ENCODE results near the gene RAB3IL1. TPM values are rescaled to one million over a fixed set of nuclear protein-coding genes. Genes with fewer than 3 reads are reported as not detected.

RAB3IL1 gene
- total and polyA plus RNA-seq, 7 experiments from 2014 or later, result 0.49 to 1.9 TPM; not detected in 5

Small RNAs within 50 kb of the gene (microRNA-seq; reads per million reads assigned to microRNA genes)
- gene MIR6746 (ENCODE audit: borderline microRNAs expressed), result not detected

Other genes with a start within 250 kb of the RAB3IL1 start
- gene DAGLA, start 237.2 kb downstream of the RAB3IL1 start, total RNA-seq, result 1 to 10 TPM in 1 of 5 experiments, under 1 TPM in 4; 0.15 to 2.1 (median 0.35) TPM
- gene DAGLA, start 237.2 kb downstream of the RAB3IL1 start, polyA plus RNA-seq, result under 1 TPM; 0.24 to 0.26 TPM
- gene MYRF, start 164.9 kb downstream of the RAB3IL1 start, total RNA-seq, result 1 to 10 TPM in 1 of 5 experiments, under 1 TPM in 4; 0.19 to 1.5 (median 0.29) TPM
- gene MYRF, start 164.9 kb downstream of the RAB3IL1 start, polyA plus RNA-seq, result under 1 TPM in 1 of 2 donors, not detected in 1; 0.44 TPM
- 100 to 1,000 TPM in 1 of 5 experiments, 10 to 100 TPM in 4; 58.4 to 182 (median 83.3) TPM for gene TMEM258, start 125.0 kb downstream of the RAB3IL1 start, total RNA-seq
- 100 to 1,000 TPM; 149 to 229 TPM for gene TMEM258, start 125.0 kb downstream of the RAB3IL1 start, polyA plus RNA-seq
- 100 to 1,000 TPM in 1 of 5 experiments, 10 to 100 TPM in 1, 1 to 10 TPM in 3; 7.6 to 101 (median 7.9) TPM for gene FEN1, start 124.7 kb downstream of the RAB3IL1 start, total RNA-seq
- 10 to 100 TPM; 10.3 to 17.7 TPM for gene FEN1, start 124.7 kb downstream of the RAB3IL1 start, polyA plus RNA-seq
- 10 to 100 TPM in 2 of 5 experiments, 1 to 10 TPM in 1, under 1 TPM in 2; 0.62 to 52.1 (median 2.3) TPM for gene FADS1, start 100.6 kb downstream of the RAB3IL1 start, total RNA-seq
- gene FADS1, start 100.6 kb downstream of the RAB3IL1 start, polyA plus RNA-seq, result 1 to 10 TPM in 1 of 2 donors, not detected in 1; 2.9 TPM
- gene FADS2, start 89.3 kb downstream of the RAB3IL1 start, total RNA-seq, result 100 to 1,000 TPM in 1 of 5 experiments, 10 to 100 TPM in 1, 1 to 10 TPM in 1, under 1 TPM in 2; 0.19 to 192 (median 2.1) TPM
- gene FADS2, start 89.3 kb downstream of the RAB3IL1 start, polyA plus RNA-seq, result 10 to 100 TPM in 1 of 2 donors, under 1 TPM in 1; 0.32 to 14.2 TPM
- 1 to 10 TPM; 1.4 to 8.6 (median 6.2) TPM for gene FADS3, start 26.0 kb downstream of the RAB3IL1 start, total RNA-seq
- gene FADS3, start 26.0 kb downstream of the RAB3IL1 start, polyA plus RNA-seq, result 1 to 10 TPM in 1 of 2 donors, under 1 TPM in 1; 0.31 to 1.3 TPM
- 1 to 10 TPM in 2 of 5 experiments, under 1 TPM in 2, not detected in 1; 0.49 to 7.1 (median 0.75) TPM for gene BEST1, start 32.8 kb upstream of the RAB3IL1 start, total RNA-seq
- gene BEST1, start 32.8 kb upstream of the RAB3IL1 start, polyA plus RNA-seq, result 1 to 10 TPM in 1 of 2 donors, under 1 TPM in 1; 0.83 to 1.4 TPM
- 1,000 to 10,000 TPM in 2 of 5 experiments, 100 to 1,000 TPM in 3; 684 to 3,858 (median 993) TPM for gene FTH1, start 50.1 kb upstream of the RAB3IL1 start, total RNA-seq
- gene FTH1, start 50.1 kb upstream of the RAB3IL1 start, polyA plus RNA-seq, result 1,000 to 10,000 TPM; 2,587 to 3,203 TPM
- gene INCENP, start 206.4 kb upstream of the RAB3IL1 start, total RNA-seq, result 100 to 1,000 TPM in 1 of 5 experiments, 10 to 100 TPM in 4; 18.6 to 124 (median 25.6) TPM
- gene INCENP, start 206.4 kb upstream of the RAB3IL1 start, polyA plus RNA-seq, result 1 to 10 TPM; 2.8 to 4.0 TPM

Data from naive thymus-derived CD4-positive, alpha-beta T cell (primary cell).